HuH-7.5 (cell line): ENCODE data around the gene FRMD7.

ENCODE experiments used
- DNase-seq: peaks from one replicate; pipeline ENCODE4 v3.0.0; 2011; ENCODE audit warnings: low spot score

Gene FRMD7

DNA sequence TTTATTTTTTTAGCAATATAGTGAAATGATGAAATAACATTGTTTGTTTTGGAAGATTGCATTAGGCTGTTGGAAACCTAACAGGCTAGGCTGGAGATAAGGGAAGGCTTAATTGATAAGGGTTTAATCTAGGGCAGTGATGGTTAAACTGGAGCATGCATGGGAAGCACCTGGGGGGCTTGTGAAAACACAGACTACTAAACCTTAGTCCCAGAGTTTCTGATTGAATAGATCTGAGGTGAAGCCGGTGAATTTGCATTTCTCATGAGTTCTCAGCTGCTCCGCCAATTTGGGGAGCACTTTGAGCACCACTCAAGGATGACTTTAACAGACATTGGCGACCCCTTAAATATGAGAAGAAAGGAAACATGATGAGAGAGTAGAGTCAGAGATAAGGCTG is 93.2 kb downstream of the FRMD7 start:
- no peak for DNase-seq

DNA sequence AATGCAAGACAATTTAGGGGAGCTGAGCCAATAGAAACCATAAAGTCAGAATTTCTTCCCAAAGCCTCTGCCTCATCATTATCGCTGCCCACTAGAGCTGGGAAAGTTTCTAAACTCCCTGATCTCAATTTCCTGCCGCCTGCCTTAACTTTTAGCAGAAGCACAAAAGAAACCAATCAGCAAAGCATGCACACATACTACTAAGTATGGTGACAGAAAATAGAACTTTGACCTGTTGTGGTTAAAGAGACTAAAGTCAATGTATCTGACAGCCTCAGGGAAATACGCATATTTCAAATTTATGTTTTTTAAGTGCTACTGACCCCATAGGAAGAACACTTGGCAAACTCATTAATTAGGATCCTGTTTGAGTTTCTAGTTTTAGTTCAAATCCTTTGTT is 94.7 kb downstream of the FRMD7 start:
- DNase-seq, result no peak

DNA sequence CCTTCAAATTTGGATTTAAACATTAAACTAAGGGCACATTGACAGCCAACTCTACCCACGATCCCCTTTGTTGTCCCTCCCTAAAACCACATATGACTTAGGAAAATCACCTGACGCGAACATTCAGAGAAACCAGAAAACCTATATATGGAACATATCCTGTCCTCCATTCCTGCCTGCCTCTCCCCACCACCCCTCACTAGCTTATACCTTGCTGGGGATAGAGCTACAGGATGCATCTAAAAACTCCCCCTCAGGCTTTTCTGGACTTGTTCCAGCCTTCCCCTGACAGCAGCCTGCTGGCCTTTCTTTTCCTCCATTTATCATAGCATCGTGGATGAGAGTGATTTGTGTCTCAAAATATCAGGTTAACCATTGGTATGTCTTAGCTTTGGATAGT is 96.0 kb downstream of the FRMD7 start:
- no peak for DNase-seq

DNA sequence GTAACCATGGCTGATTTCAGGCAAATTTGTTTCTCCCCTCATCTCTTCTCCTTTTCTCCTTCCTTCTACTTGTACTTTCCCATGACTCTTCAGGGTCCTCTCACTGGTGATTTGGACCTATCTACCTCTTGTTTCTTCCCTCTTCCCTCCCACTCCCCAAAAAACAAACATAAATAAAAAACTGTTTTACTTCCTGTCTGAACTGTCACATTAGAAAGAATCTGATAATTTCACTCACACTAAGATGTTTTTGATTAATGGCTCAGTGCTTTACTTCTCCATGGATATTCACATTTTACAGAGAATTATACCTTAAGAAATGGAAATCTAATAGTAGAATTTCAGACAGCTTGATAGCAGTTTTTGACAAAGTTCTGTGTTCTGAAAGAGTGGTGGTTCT is 97.6 kb downstream of the FRMD7 start:
- no peak for DNase-seq
